ENCODE measurements around the gene VAT1L.

DNA sequence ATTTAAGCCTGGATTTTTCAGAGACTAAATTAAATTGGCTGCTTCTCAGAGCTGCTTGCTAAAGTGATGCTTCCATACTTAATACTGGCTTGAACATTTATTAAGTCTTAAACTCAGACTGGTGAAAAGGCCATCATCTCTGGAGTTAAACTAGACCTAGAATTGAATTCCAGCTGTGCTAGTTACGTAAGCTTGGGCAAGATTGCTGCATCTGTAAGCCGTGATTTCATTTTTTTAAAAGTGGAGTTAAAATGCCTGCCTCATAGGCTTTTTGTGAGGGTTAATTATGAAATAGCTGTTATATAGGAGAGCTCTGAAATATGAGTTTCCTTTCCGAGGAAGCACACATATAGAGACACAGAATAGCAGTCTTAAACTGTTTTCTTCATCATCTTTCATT, 84.7 kb downstream of the VAT1L start:
- TF ChIP-seq TAF1 (IDR thresholded peaks at IDR 0.05; ENCODE audit: borderline replicate concordance, low read depth, low read length) (no peak), POLR2A (IDR thresholded peaks at IDR 0.05; ENCODE audit: low read depth, low read length) (no peak), POLR2AphosphoS5 (IDR thresholded peaks at IDR 0.05; ENCODE audit: low read depth, low read length) (no peak)

All from GM12892 (cell line).